ENCODE results near the gene CREB5. TPM values are rescaled to one million over a fixed set of nuclear protein-coding genes. Genes with fewer than 3 reads are reported as not detected.

CREB5 gene
- total RNA-seq, 1 experiment from 2014 or later = 3.8 TPM

GRCh38 chr7:28811701-28812430 lies 399.5 kb downstream of the CREB5 start:
- DNase-seq (ENCODE audit: low read depth) = peak; percentile 25

DNA sequence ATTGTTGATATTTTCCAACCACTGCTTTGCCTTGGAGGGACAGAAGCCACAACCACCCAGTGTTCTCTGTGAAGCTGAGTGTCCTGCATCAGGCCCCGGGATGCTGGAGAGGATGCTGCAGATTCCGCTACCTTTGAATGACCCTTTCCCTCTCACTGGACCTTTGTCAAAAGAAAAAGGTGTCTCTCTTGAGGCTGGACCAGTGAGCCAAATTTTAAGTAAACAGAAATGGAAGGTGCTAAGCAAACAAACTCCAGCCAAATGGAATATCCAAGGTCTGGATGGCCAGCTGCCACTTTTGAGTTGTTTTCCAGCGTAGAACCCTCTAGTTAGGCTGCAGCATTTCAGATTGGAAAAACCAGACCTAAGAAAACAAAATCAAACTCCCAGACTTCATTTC lies 400.3 kb downstream of the CREB5 start:
- DNase-seq (ENCODE audit: low read depth) = no peak

DNA sequence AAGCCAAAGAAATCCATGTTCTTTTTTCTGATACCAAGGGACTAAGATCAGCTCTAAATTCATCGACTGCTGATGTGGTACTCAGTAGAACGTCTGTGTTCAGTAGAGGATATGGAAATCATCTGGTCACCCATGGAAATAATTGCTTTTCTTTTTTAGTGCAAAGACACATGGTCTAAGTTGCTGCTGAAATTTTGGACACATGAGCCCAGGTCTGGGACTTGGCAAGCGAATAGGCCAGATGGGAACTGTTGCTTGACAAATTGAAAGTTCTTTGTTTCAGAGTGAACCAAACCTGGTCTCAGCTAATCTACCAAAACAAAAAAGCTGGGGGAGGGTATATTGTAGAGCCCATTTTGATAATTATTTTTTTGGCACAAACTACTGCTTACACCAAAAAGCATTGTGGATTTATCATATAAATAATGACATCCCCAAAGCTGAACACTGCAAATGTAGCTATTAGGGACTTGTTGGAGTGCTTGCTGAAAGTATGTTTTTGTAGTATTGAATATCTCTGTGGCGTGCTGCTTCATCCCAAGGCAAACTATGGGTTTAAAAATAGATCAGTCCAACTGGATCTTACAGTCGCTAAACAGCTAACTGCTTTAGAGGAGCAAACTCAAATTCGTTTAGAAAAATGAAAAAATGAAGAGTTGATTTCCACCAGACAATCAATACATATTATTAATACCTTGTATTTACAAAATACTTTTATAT lies 401.1 kb downstream of the CREB5 start:
- no peak for DNase-seq (ENCODE audit: low read depth)

DNA sequence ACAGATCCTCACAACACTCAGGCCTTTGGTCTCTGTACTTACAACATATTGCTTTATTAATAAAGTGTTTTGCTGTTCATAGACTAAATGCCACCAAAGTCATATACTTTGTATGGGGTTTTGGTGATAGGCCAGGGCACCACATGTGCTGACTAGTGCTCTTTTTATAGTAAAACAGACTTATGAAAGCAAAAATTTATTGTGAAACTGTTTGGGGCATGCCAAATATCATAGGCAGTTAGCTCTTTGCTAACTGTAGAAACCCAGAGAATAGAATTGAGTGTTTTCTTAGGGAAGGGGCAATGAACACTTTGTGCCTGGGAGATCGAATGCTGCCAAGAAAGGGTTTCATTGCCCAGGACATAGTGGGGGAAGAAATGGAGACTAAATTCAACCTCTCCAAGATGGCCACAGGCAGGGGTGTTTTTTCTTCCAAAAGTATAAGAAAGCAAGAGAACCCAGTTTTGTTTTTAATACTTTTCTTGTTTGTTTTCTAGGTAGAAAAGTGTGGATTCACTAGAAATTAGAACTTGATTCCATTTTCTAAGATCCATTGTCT lies 403.1 kb downstream of the CREB5 start:
- no peak for DNase-seq (ENCODE audit: low read depth)

GRCh38 chr7:28815928-28816373 lies 403.6 kb downstream of the CREB5 start:
- DNase-seq (ENCODE audit: low read depth) = no peak

- DNase-seq (ENCODE audit: low read depth) = no peak
Measured at GRCh38 chr7:28818996-28819395, 406.7 kb downstream of the CREB5 start.

GRCh38 chr7:28823582-28823981 lies 411.3 kb downstream of the CREB5 start:
- DNase-seq (ENCODE audit: low read depth) = no peak

- DNase-seq (ENCODE audit: low read depth) = peak; percentile 11
Measured at GRCh38 chr7:28825817-28826448, 413.6 kb downstream of the CREB5 start.

- DNase-seq (ENCODE audit: low read depth) = peak; percentile 61
Measured at GRCh38 chr7:28830846-28831245, 418.5 kb downstream of the CREB5 start.

- DNase-seq (ENCODE audit: low read depth) = no peak
Measured at GRCh38 chr7:28832669-28833068, 420.4 kb downstream of the CREB5 start.

- peak; percentile 52 for DNase-seq (ENCODE audit: low read depth)
Measured at GRCh38 chr7:28835800-28836199, 423.5 kb downstream of the CREB5 start.

- DNase-seq (ENCODE audit: low read depth) = no peak
Measured at GRCh38 chr7:28836716-28837115, 424.4 kb downstream of the CREB5 start.

DNA sequence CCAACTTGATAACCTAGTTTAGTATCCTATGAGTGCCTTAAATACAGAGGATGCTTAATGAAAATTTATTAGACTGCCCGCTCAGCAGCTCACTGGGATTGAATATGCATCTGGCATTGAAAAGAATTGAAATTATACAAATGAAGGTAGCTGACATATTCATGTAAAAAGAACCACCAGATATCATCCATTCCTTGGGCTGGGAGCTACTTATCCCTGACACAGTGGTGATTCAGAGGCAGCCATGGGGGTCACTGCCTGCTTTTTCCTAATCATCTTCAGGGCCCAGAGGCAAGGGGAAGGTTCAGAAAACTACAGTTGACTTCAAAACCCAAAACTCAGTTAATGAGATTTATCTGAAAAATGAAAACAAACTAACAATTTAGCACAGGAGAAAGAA lies 424.9 kb downstream of the CREB5 start:
- DNase-seq (ENCODE audit: low read depth) = no peak

- no peak for DNase-seq (ENCODE audit: low read depth)
Measured at GRCh38 chr7:28840592-28840995, 428.3 kb downstream of the CREB5 start.

GRCh38 chr7:28841766-28842165 lies 429.4 kb downstream of the CREB5 start:
- DNase-seq (ENCODE audit: low read depth) = no peak

- DNase-seq (ENCODE audit: low read depth) = no peak
Measured at GRCh38 chr7:28842769-28843295, 430.5 kb downstream of the CREB5 start.

GRCh38 chr7:28845106-28845505 lies 432.8 kb downstream of the CREB5 start:
- no peak for DNase-seq (ENCODE audit: low read depth)

- no peak for DNase-seq (ENCODE audit: low read depth)
Measured at GRCh38 chr7:28847176-28847575, 434.9 kb downstream of the CREB5 start.

DNA sequence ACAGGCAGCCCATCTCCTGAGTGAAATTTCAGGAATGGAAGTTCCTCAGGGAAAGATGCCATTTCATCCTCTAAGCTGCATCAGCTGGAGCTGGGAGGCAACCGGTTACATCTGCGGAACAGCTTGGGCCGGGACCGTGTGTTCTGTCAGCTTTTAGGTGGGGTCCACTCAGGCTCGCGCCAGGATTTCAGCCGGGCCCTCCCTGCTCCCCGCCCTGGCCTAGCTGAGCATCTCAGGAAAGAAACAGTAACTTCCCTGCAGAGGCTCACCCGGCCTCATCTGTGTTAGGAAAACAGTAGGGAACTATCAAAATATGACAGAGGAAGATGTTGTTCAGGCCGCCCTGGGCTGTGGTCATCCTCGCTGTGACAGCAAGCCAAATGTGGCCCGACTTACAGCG lies 435.4 kb downstream of the CREB5 start:
- DNase-seq (ENCODE audit: low read depth) = no peak

- no peak for DNase-seq (ENCODE audit: low read depth)
Measured at GRCh38 chr7:28848906-28849305, 436.6 kb downstream of the CREB5 start.

DNA sequence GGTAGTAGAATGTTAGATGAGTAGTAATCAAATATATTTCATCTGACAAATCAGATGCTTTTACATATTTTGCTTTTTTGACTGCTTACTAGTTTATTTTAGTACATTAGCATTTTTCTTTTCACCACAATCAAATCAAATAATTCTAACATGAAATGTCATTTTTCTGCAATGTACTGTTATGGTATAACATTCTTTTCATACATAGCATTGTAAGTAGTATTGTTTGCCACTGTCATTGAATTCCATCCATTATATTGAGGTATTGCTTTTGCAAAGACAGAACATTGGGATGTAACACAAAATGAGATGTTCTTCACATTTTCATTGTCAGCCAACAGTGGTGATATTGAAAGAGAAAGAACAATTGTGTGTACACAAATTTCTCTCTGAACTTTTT lies 438.4 kb downstream of the CREB5 start:
- DNase-seq (ENCODE audit: low read depth) = no peak

DNA sequence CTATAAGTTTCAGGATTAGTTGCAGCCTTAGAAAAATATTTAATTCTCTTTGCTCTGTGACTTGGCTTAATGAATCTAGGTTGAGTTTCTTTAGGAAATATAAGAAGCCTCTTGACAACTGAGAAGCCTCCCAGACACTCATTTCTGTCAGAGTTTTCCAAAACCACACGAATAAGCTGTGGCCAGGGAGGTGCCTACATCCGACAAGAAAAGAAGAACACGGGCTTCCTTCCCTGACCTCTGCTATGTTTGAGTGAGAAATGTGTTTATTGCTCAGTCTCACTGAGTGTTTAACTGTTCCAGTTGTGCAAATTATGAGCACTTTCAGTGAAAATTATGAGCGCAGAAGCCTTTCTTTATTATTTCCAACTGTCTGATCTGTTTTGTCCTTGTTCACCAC lies 440.8 kb downstream of the CREB5 start:
- peak; percentile 21 for DNase-seq (ENCODE audit: low read depth)
